Measurements from ENCODE around the gene WDR70. TPM values are rescaled to one million over a fixed set of nuclear protein-coding genes. Genes with fewer than 3 reads are reported as not detected.
A peak's percentile ranks its signal among the peaks of the same experiment; 100 is the strongest.

WDR70 gene
- total RNA-seq, 2 donors from 2014 or later = 39.0 to 44.0 TPM

GRCh38 chr5:37701868-37702267, 322.8 kb downstream of the WDR70 start:
- H3K9me3 Mint-ChIP-seq = no peaks in the 10 kb centered on the region
- DNase-seq (no peak), ATAC-seq (replicated peaks in 1 of 2) (no peak)
- H3K4me1 Mint-ChIP-seq (ENCODE audit: low read depth) = no peaks in the 10 kb centered on the region
- H3K4me3 Mint-ChIP-seq = no peak overlapping the region
- H3K36me3 Mint-ChIP-seq (ENCODE audit: insufficient read depth in 2 of 2) = peaks cover 5 to 11% of the 10 kb centered on the region in 2 donors
- H3K27ac Mint-ChIP-seq = no peak overlapping the region
- no peaks in the 10 kb centered on the region for H3K27me3 Mint-ChIP-seq (ENCODE audit: low read depth)

GRCh38 chr5:37703841-37704241, 324.7 kb downstream of the WDR70 start:
- Mint-ChIP-seq H3K27me3 (ENCODE audit: low read depth) (no peaks in the 10 kb centered on the region), H3K4me1 (ENCODE audit: low read depth) (no peaks in the 10 kb centered on the region)

GRCh38 chr5:37704406-37704805, 325.3 kb downstream of the WDR70 start:
- Mint-ChIP-seq H3K4me3 (no peak overlapping the region), H3K36me3 (ENCODE audit: insufficient read depth in 2 of 2) (peaks cover 5 to 11% of the 10 kb centered on the region in 2 donors), H3K4me1 (ENCODE audit: low read depth) (no peaks in the 10 kb centered on the region), H3K27ac (no peak overlapping the region), H3K9me3 (no peaks in the 10 kb centered on the region), H3K27me3 (ENCODE audit: low read depth) (no peaks in the 10 kb centered on the region)
- DNase-seq (no peak), ATAC-seq (replicated peaks in 1 of 2) (no peak)

More at GRCh38 chr5:37703841-37704241, 324.7 kb downstream of the WDR70 start:
- H3K4me3 Mint-ChIP-seq = no peak overlapping the region
- no peaks in the 10 kb centered on the region for H3K9me3 Mint-ChIP-seq
- peaks cover 5 to 11% of the 10 kb centered on the region in 2 donors for H3K36me3 Mint-ChIP-seq (ENCODE audit: insufficient read depth in 2 of 2)
- no peak for DNase-seq
- no peak overlapping the region for H3K27ac Mint-ChIP-seq
- no peak for ATAC-seq (replicated peaks in 1 of 2)

- ATAC-seq (replicated peaks in 1 of 2) (no peak), DNase-seq (no peak)
- Mint-ChIP-seq H3K27me3 (ENCODE audit: low read depth) (no peaks in the 10 kb centered on the region), H3K9me3 (no peaks in the 10 kb centered on the region), H3K4me1 (ENCODE audit: low read depth) (peaks cover 9% of the 10 kb centered on the region), H3K36me3 (ENCODE audit: insufficient read depth in 2 of 2) (peaks cover 5 to 6% of the 10 kb centered on the region in 2 donors), H3K4me3 (no peak overlapping the region), H3K27ac (no peak overlapping the region)
These were observed 329.9 kb downstream of the WDR70 start for GRCh38 chr5:37709020-37709419.

- Mint-ChIP-seq H3K4me3 (no peak overlapping the region), H3K9me3 (no peaks in the 10 kb centered on the region), H3K36me3 (ENCODE audit: insufficient read depth in 2 of 2) (peaks cover 4 to 5% of the 10 kb centered on the region in 2 donors), H3K27me3 (ENCODE audit: low read depth) (no peaks in the 10 kb centered on the region), H3K27ac (no peak overlapping the region), H3K4me1 (ENCODE audit: low read depth) (peaks cover 15% of the 10 kb centered on the region)
- DNase-seq = no peak
- ATAC-seq (replicated peaks in 1 of 2) = peak; percentile 33 to 37
These were observed 331.8 kb downstream of the WDR70 start for GRCh38 chr5:37710965-37711364.

- no peak overlapping the region for H3K27ac Mint-ChIP-seq
- peaks cover 15% of the 10 kb centered on the region for H3K4me1 Mint-ChIP-seq (ENCODE audit: low read depth)
- DNase-seq (no peak), ATAC-seq (replicated peaks in 1 of 2) (no peak)
- no peaks in the 10 kb centered on the region for H3K27me3 Mint-ChIP-seq (ENCODE audit: low read depth)
- no peaks in the 10 kb centered on the region for H3K36me3 Mint-ChIP-seq (ENCODE audit: insufficient read depth in 2 of 2)
- H3K9me3 Mint-ChIP-seq = no peaks in the 10 kb centered on the region
- no peak overlapping the region for H3K4me3 Mint-ChIP-seq
These were observed 333.6 kb downstream of the WDR70 start for GRCh38 chr5:37712750-37713149.

GRCh38 chr5:37714756-37715155, 335.6 kb downstream of the WDR70 start:
- Mint-ChIP-seq H3K4me3 (no peak overlapping the region), H3K27me3 (ENCODE audit: low read depth) (peaks cover 4% of the 10 kb centered on the region), H3K36me3 (ENCODE audit: insufficient read depth in 2 of 2) (peaks cover 0 to under 1% of the 10 kb centered on the region in 2 donors), H3K9me3 (no peaks in the 10 kb centered on the region), H3K27ac (no peak overlapping the region), H3K4me1 (ENCODE audit: low read depth) (peaks cover 19% of the 10 kb centered on the region)
- ATAC-seq (replicated peaks in 1 of 2) (no peak), DNase-seq (no peak)

GRCh38 chr5:37715361-37715760, 336.2 kb downstream of the WDR70 start:
- Mint-ChIP-seq H3K9me3 (no peaks in the 10 kb centered on the region), H3K36me3 (ENCODE audit: insufficient read depth in 2 of 2) (peaks cover under 1 to 3% of the 10 kb centered on the region in 2 donors), H3K27me3 (ENCODE audit: low read depth) (peaks cover 7% of the 10 kb centered on the region), H3K4me3 (no peak overlapping the region), H3K27ac (no peak overlapping the region), H3K4me1 (ENCODE audit: low read depth) (peaks cover 25% of the 10 kb centered on the region)
- DNase-seq (no peak), ATAC-seq (replicated peaks in 1 of 2) (no peak)

- DNase-seq = no peak
- no peak for ATAC-seq (replicated peaks in 1 of 2)
- peaks cover 28% of the 10 kb centered on the region for H3K4me1 Mint-ChIP-seq (ENCODE audit: low read depth)
- H3K9me3 Mint-ChIP-seq = no peaks in the 10 kb centered on the region
- peaks cover 3 to 4% of the 10 kb centered on the region in 2 donors for H3K36me3 Mint-ChIP-seq (ENCODE audit: insufficient read depth in 2 of 2)
- H3K27me3 Mint-ChIP-seq (ENCODE audit: low read depth) = peaks cover 7% of the 10 kb centered on the region
- no peak overlapping the region for H3K27ac Mint-ChIP-seq
- no peak overlapping the region for H3K4me3 Mint-ChIP-seq
These were observed 336.9 kb downstream of the WDR70 start for GRCh38 chr5:37715992-37716391.

- H3K36me3 Mint-ChIP-seq (ENCODE audit: insufficient read depth in 2 of 2) = peaks cover 3 to 4% of the 10 kb centered on the region in 2 donors
- H3K4me1 Mint-ChIP-seq (ENCODE audit: low read depth) = peaks cover 28% of the 10 kb centered on the region
- DNase-seq (no peak), ATAC-seq (replicated peaks in 1 of 2) (no peak)
- H3K4me3 Mint-ChIP-seq = no peak overlapping the region
- H3K27ac Mint-ChIP-seq = no peak overlapping the region
- peaks cover 7% of the 10 kb centered on the region for H3K27me3 Mint-ChIP-seq (ENCODE audit: low read depth)
- no peaks in the 10 kb centered on the region for H3K9me3 Mint-ChIP-seq
These were observed 337.3 kb downstream of the WDR70 start for GRCh38 chr5:37716405-37716804.

- H3K9me3 Mint-ChIP-seq = no peaks in the 10 kb centered on the region
- ATAC-seq (replicated peaks in 1 of 2) = no peak
- DNase-seq = no peak
- no peak overlapping the region for H3K27ac Mint-ChIP-seq
- H3K4me1 Mint-ChIP-seq (ENCODE audit: low read depth) = peaks cover 35% of the 10 kb centered on the region
- H3K4me3 Mint-ChIP-seq = no peak overlapping the region
- H3K36me3 Mint-ChIP-seq (ENCODE audit: insufficient read depth in 2 of 2) = peaks cover 3 to 4% of the 10 kb centered on the region in 2 donors
- peaks cover 7% of the 10 kb centered on the region for H3K27me3 Mint-ChIP-seq (ENCODE audit: low read depth)
These were observed 338.1 kb downstream of the WDR70 start for GRCh38 chr5:37717276-37717612.

GRCh38 chr5:37717613-37718431, 338.7 kb downstream of the WDR70 start:
- Mint-ChIP-seq H3K27me3 (ENCODE audit: low read depth) (peaks cover 7% of the 10 kb centered on the region), H3K4me1 (ENCODE audit: low read depth) (peaks cover 40% of the 10 kb centered on the region), H3K27ac (no peak overlapping the region), H3K9me3 (no peaks in the 10 kb centered on the region), H3K4me3 (no peak overlapping the region), H3K36me3 (ENCODE audit: insufficient read depth in 2 of 2) (peaks cover 3 to 4% of the 10 kb centered on the region in 2 donors)
- DNase-seq (no peak), ATAC-seq (replicated peaks in 1 of 2) (no peak)

GRCh38 chr5:37720550-37720952, 341.4 kb downstream of the WDR70 start:
- no peaks in the 10 kb centered on the region for H3K9me3 Mint-ChIP-seq
- ATAC-seq (replicated peaks in 1 of 2) = no peak
- peak overlapping the region in 1 of 2 donors; percentile 66 for H3K4me3 Mint-ChIP-seq
- DNase-seq = no peak
- H3K27me3 Mint-ChIP-seq (ENCODE audit: low read depth) = peaks cover 7% of the 10 kb centered on the region
- peaks cover 3 to 4% of the 10 kb centered on the region in 2 donors for H3K36me3 Mint-ChIP-seq (ENCODE audit: insufficient read depth in 2 of 2)
- peaks cover 45% of the 10 kb centered on the region for H3K4me1 Mint-ChIP-seq (ENCODE audit: low read depth)
- H3K27ac Mint-ChIP-seq = no peak overlapping the region

- peaks cover 7% of the 10 kb centered on the region for H3K27me3 Mint-ChIP-seq (ENCODE audit: low read depth)
- peaks cover 45% of the 10 kb centered on the region for H3K4me1 Mint-ChIP-seq (ENCODE audit: low read depth)
- H3K4me3 Mint-ChIP-seq = peak overlapping the region; percentile 20 to 66
- H3K27ac Mint-ChIP-seq = no peak overlapping the region
- DNase-seq (peak; percentile 59 to 64), ATAC-seq (replicated peaks in 1 of 2) (peak; percentile 63 to 71)
- H3K9me3 Mint-ChIP-seq = no peaks in the 10 kb centered on the region
- peaks cover 6 to 7% of the 10 kb centered on the region in 2 donors for H3K36me3 Mint-ChIP-seq (ENCODE audit: insufficient read depth in 2 of 2)
These were observed 342.3 kb downstream of the WDR70 start for GRCh38 chr5:37721447-37721871.
